Measurements from ENCODE around the gene SPTBN4. TPM values are rescaled to one million over a fixed set of nuclear protein-coding genes. Genes with fewer than 3 reads are reported as not detected.
A peak's percentile ranks its signal among the peaks of the same experiment; 100 is the strongest.
"Not testable (repeated sequence)": the region's sequence is repeated elsewhere in the genome, so short reads cannot be mapped to it uniquely, and the experiment has no call there.

SPTBN4 gene
- total RNA-seq, 1 donor from 2014 or later: 1.2 TPM

GRCh38 chr19:40613690-40614621 is 147.2 kb downstream of the SPTBN4 start:
- DNase-seq (ENCODE audit: low spot score) (no peak), ATAC-seq (peak; percentile 20)

GRCh38 chr19:40614622-40615411 is 148.0 kb downstream of the SPTBN4 start:
- DNase-seq (ENCODE audit: low spot score) (no peak), ATAC-seq (peak; percentile 21)

DNA sequence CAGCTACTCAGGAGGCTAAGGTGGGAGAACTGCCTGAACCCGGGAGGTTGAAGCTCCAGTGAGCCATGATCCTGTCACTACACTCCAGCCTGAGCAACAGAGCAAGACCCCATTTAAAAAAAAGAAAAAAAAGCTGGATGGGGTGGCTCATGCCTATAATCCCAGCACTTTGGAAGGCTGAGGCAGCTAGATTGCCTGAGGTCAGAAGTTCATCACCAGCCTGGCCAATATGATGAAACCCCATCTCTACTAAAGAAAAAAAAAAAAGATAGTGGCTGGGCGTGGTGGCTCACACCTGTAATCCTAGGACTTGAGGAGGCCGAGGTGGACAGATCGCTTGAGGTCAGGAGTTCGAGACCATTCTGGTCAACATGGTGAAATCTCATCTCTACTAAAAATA is 149.4 kb downstream of the SPTBN4 start:
- ATAC-seq: peak; percentile 31
- DNase-seq (ENCODE audit: low spot score): no peak

- no peak for ATAC-seq
- DNase-seq (ENCODE audit: low spot score): no peak
Measured at GRCh38 chr19:40616941-40617340, 150.1 kb downstream of the SPTBN4 start.

- DNase-seq (ENCODE audit: low spot score): no peak
- ATAC-seq: no peak
Measured at GRCh38 chr19:40617961-40618360, 151.2 kb downstream of the SPTBN4 start.

GRCh38 chr19:40619333-40620160 is 152.7 kb downstream of the SPTBN4 start:
- no peak for DNase-seq (ENCODE audit: low spot score)
- ATAC-seq: no peak

DNA sequence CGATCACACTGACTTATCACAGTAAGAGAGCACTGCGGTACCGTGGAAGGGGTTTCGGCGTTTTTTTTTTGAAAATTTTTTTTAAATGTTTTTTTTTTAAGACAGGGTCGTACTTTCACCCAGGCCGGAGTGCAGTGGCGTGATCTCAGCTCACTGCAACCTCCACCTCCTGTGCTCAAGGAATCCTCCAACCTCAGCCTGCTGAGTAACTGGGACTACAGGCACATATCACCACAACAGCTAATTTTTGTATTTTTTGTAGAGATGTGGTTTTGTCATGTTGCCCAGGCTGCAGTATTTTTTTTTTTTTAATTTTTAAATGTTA is 153.3 kb downstream of the SPTBN4 start:
- ATAC-seq (no peak), DNase-seq (ENCODE audit: low spot score) (no peak)

DNA sequence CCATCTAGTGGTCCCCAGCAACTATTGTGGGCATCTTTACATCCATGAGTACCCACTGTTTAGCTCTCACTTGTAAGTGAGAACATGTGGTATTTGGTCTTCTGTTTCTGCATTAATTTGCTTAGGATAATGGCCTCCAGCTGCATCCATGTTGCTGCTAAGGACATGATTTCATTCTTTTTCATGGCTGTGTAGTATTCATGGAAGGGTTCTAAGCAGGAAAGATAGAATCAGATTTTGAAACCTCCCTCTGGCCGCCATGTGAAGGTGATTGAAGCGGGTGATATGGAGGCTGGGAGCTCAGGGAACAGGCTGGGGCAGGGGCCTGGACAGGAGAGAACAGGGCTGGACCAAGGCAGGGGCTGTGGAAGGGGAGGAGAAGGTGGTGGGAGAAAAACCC is 154.5 kb downstream of the SPTBN4 start:
- ATAC-seq (no peak), DNase-seq (ENCODE audit: low spot score) (no peak)

- ATAC-seq (no peak), DNase-seq (ENCODE audit: low spot score) (no peak)
Measured at GRCh38 chr19:40621966-40622772, 155.4 kb downstream of the SPTBN4 start.

DNA sequence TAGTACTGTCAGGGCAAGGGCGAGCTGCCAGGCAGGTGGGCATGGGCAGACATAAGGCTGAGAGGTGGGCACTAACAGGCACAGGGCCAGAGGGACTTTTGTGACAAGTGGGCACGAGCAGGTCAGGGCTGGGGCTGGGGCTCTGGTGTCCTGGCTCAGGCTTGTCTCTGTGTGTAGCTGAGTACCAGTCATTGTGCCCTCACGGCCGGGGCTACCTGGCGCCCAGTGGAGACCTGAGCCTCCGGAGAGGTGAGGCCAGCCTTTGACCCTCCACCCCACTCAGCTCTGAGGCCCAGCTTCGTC is 155.9 kb downstream of the SPTBN4 start:
- no peak for DNase-seq (ENCODE audit: low spot score)
- ATAC-seq: no peak

DNA sequence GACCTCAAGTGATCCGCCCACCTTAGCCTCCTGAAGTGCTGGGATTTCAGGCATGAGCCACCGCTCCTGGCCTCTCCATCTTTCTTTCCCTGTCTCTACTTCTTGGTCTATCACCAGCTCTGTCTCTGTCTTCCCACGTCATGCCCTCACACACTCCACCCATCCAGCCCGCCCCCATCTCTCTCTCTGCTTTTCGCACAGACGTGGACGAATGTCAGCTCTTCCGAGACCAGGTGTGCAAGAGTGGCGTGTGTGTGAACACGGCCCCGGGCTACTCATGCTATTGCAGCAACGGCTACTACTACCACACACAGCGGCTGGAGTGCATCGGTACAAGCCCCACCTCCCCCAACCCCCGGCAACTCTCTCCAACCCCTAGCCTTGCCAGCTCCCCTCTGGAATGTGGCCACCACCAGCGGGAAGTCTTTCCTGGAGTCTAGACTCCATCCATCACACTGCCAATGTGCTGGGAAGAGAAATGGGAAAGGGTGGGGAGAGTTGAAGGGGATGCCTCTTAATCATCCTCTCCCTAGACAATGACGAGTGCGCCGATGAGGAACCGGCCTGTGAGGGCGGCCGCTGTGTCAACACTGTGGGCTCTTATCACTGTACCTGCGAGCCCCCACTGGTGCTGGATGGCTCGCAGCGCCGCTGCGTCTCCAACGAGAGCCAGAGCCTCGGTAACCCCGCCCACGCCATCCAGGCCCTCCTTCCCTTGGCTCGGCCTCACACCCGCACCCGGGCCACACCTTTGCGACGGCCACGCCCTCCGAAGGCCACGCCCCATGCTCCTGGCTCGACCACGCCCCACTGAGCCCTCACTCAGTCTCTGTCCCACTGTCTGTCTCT is 156.8 kb downstream of the SPTBN4 start:
- no peak for DNase-seq (ENCODE audit: low spot score)
- ATAC-seq: peak; percentile 72

DNA sequence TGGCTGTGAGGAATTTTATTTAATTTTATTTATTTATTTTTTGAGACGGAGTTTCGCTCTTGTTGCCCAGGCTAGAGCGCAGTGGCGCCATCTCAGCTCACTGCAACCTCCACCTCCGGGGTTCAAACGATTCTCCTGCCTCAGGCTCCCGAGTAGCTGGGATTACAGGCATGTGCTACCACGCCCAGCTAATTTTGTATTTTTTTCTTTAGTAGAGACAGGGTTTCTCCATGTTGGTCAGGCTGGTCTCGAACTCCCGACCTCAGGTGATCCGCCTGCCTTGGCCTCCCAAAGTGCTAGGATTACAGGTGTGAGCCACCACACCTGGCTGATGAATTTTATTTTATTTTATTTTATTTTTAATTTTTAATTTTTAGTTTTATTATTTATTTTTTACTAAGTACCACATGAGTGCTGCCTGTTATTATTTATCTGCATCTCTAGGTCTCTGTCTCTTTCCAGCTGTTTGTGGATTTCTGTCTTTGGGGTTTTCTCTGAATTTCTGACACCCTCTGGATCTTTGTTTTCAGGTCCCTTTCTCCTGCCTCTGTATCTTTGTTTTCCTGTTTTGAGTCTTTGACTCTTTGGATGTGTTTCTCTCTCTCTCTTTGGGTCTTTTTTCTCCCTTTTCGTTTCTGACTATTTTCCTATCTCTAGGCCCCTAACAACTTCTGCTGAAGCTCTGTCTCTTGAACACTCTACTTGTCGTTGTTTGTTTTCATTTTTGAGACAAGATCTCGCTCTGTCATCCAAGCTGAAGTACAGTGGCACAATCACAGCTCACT is 157.8 kb downstream of the SPTBN4 start:
- not testable (repeated sequence) for ATAC-seq; DNase-seq (ENCODE audit: low spot score)

GRCh38 chr19:40625406-40626120 is 158.8 kb downstream of the SPTBN4 start:
- DNase-seq (ENCODE audit: low spot score): no peak

More at GRCh38 chr19:40625406-40626120, 158.8 kb downstream of the SPTBN4 start:
- ATAC-seq: no peak

Other genes with a start within 250 kb of the SPTBN4 start
- gene TTC9B, start 248.6 kb upstream of the SPTBN4 start, total RNA-seq: not detected
- 3.8 TPM for gene CCNP, start 240.3 kb upstream of the SPTBN4 start, total RNA-seq
- 140 TPM for gene AKT2, start 181.7 kb upstream of the SPTBN4 start, total RNA-seq
- 6.7 TPM for gene C19orf47, start 118.6 kb upstream of the SPTBN4 start, total RNA-seq
- gene PLD3, start 118.3 kb upstream of the SPTBN4 start, total RNA-seq: 104 TPM
- gene HIPK4, start 76.8 kb upstream of the SPTBN4 start, total RNA-seq: not detected
- 0.70 TPM for gene PRX, start 53.6 kb upstream of the SPTBN4 start, total RNA-seq
- 4.7 TPM for gene SERTAD1, start 41.0 kb upstream of the SPTBN4 start, total RNA-seq
- 11.9 TPM for gene SERTAD3, start 22.7 kb upstream of the SPTBN4 start, total RNA-seq
- gene BLVRB, start 1.3 kb upstream of the SPTBN4 start, total RNA-seq: 149 TPM
- gene SHKBP1, start 109.9 kb downstream of the SPTBN4 start, total RNA-seq: 15.2 TPM
- 41.6 TPM for gene LTBP4, start 134.4 kb downstream of the SPTBN4 start, total RNA-seq
- 21.7 TPM for gene NUMBL, start 223.7 kb downstream of the SPTBN4 start, total RNA-seq
- 43.5 TPM for gene COQ8B, start 249.9 kb downstream of the SPTBN4 start, total RNA-seq

Measured in left lobe of liver (tissue), 2 donors.